SK-N-SH (cell line): ENCODE data around the gene PRKCD. TPM values are rescaled to one million over a fixed set of nuclear protein-coding genes. Genes with fewer than 3 reads are reported as not detected.

Experiments used
- CTCF ChIA-PET: fragments of 300-600, 350-600 bp; formaldehyde crosslinking; extraction: SDS; loops from one replicate; lab custom pipeline; 2021; lab: Yijun Ruan, JAX
- POLR2A ChIA-PET: fragments of 350-600 bp; sonication (Branson Sonifier 250); formaldehyde crosslinking; extraction: SDS; loops from one replicate; lab custom pipeline; 2020; ENCODE audit warnings: antibody characterized with exemption, inconsistent platforms; lab: Yijun Ruan, JAX
- DNase-seq: peaks from one replicate; pipeline ENCODE4 v3.0.0; 2012
- H2AFZ ChIP-seq: fragments of 200-600 bp; sonication (generic); 2 replicates; pipeline ENCODE4 v1.8.1; 2016; ENCODE audit warnings: antibody characterized with exemption, mild to moderate bottlenecking, low read depth
- H3F3A ChIP-seq: fragments of 200-600 bp; sonication (generic); replicated peaks from 2 replicates; pipeline ENCODE3; 2016; ENCODE audit warnings: antibody characterized with exemption, mild to moderate bottlenecking; ENCODE audit not compliant: insufficient read depth
- H3K27ac ChIP-seq, 2 experiments: fragments of 200-500 bp in 1 of 2; fragments of 200-600 bp in 1 of 2; sonication (Bioruptor generic) in 1 of 2; sonication (generic), shearing (Covaris generic) in 1 of 2; 2 replicates each; pipeline versions ENCODE4 v1.5.1 to v1.6.1; 2014 to 2016; ENCODE audit warnings: low read depth in 2 of 2, inconsistent platforms in 1 of 2, low read length in 1 of 2, mild to moderate bottlenecking in 1 of 2, mixed read lengths in 1 of 2
- H3K27me3 ChIP-seq: fragments of 200-600 bp; sonication (generic), shearing (Covaris generic); 2 replicates; pipeline ENCODE4 v1.6.1; 2016; ENCODE audit warnings: mixed run types; ENCODE audit not compliant: insufficient read depth
- H3K36me3 ChIP-seq, 2 experiments: fragments of 200-500 bp in 1 of 2; fragments of 200-600 bp in 1 of 2; sonication (Bioruptor generic) in 1 of 2; sonication (generic) in 1 of 2; replicated peaks in 1 of 2; 2 replicates each; pipeline versions ENCODE3 to v1.5.1; 2014 to 2016; ENCODE audit warnings: low read length in 1 of 2, mild to moderate bottlenecking in 1 of 2; ENCODE audit not compliant: insufficient read depth in 2 of 2, control insufficient read depth in 1 of 2
- H3K4me1 ChIP-seq, 2 experiments: fragments of 200-500 bp in 1 of 2; fragments of 200-600 bp in 1 of 2; sonication (Bioruptor generic) in 1 of 2; sonication (generic), shearing (Covaris generic) in 1 of 2; 2 replicates each; pipeline versions ENCODE4 v1.5.1 to v1.6.1; 2014 to 2016; ENCODE audit warnings: low read depth in 1 of 2, low read length in 1 of 2, mixed run types in 1 of 2; ENCODE audit not compliant: insufficient read depth in 2 of 2, control insufficient read depth in 1 of 2
- H3K4me2 ChIP-seq: fragments of 200-600 bp; sonication (generic), shearing (Covaris generic); 2 replicates; pipeline ENCODE4 v1.6.1; 2017; ENCODE audit warnings: mixed run types
- H3K4me3 ChIP-seq, 2 experiments: fragments of 200-500 bp in 1 of 2; fragments of 200-600 bp in 1 of 2; sonication (Bioruptor generic) in 1 of 2; sonication (generic), shearing (Covaris generic) in 1 of 2; 2 replicates each; pipeline versions ENCODE4 v1.5.1 to v1.8.1; 2014 to 2016; ENCODE audit warnings: low read depth in 2 of 2, inconsistent platforms in 1 of 2, low read length in 1 of 2, mild to moderate bottlenecking in 1 of 2, mixed read lengths in 1 of 2, moderate library complexity in 1 of 2
- H3K79me2 ChIP-seq: fragments of 200-600 bp; sonication (generic); 2 replicates; pipeline ENCODE4 v1.8.1; 2017; ENCODE audit warnings: mild to moderate bottlenecking; ENCODE audit not compliant: insufficient read depth
- H3K9ac ChIP-seq: fragments of 200-600 bp; sonication (generic); 2 replicates; pipeline ENCODE4 v1.6.1; 2017; ENCODE audit warnings: mixed run types
- H3K9me2 ChIP-seq: fragments of 200-600 bp; sonication (generic); 2 replicates; pipeline ENCODE4 v1.6.1; 2017; ENCODE audit warnings: mixed run types
- H3K9me3 ChIP-seq: fragments of 200-600 bp; sonication (generic); 2 replicates; pipeline ENCODE4 v1.6.1; 2017; ENCODE audit warnings: mixed run types, mild to moderate bottlenecking, moderate library complexity
- H4K20me1 ChIP-seq: fragments of 200-600 bp; sonication (generic); 2 replicates; pipeline ENCODE4 v1.6.1; 2017; ENCODE audit warnings: mild to moderate bottlenecking, mixed run types; ENCODE audit not compliant: insufficient read depth
- CTCF ChIP-seq: fragments of 200-600 bp; sonication (generic); IDR thresholded peaks from 2 replicates; pipeline ENCODE4 v1.6.1; 2017; ENCODE audit warnings: antibody characterized with exemption, mild to moderate bottlenecking, moderate library complexity
- EP300 ChIP-seq, 2 experiments: IDR thresholded peaks; 2 replicates each; pipeline versions ENCODE4 v1.4.0 to v1.6.1; 2012; ENCODE audit warnings: borderline replicate concordance in 1 of 2, low read depth in 1 of 2, low read length in 1 of 2
- FOXM1 ChIP-seq: IDR thresholded peaks from 2 replicates; pipeline ENCODE4 v1.4.0; 2012; ENCODE audit warnings: low read depth, mild to moderate bottlenecking
- GATA2 ChIP-seq: sonication (generic); formaldehyde crosslinking; IDR thresholded peaks from 2 replicates; pipeline ENCODE4 v1.5.0; 2020; ENCODE audit warnings: mild to moderate bottlenecking, missing genetic modification reagents
- IRF3 ChIP-seq: fragments of 150-350 bp; IDR thresholded peaks from 2 replicates; pipeline ENCODE4 v1.6.1; 2016; ENCODE audit warnings: mild to moderate bottlenecking, low read depth, low read length
- MAX ChIP-seq: IDR thresholded peaks from 2 replicates; pipeline ENCODE4 v1.4.0; 2012; ENCODE audit warnings: low read depth
- MEF2A ChIP-seq: IDR thresholded peaks from 2 replicates; pipeline ENCODE4 v1.4.0; 2012; ENCODE audit warnings: low read depth, borderline replicate concordance
- PBX3 ChIP-seq: IDR thresholded peaks from 2 replicates; pipeline ENCODE4; 2012
- POLR2AphosphoS5 ChIP-seq: IDR thresholded peaks from 2 replicates; pipeline ENCODE4 v1.6.1; 2012; ENCODE audit warnings: low read depth, low read length
- RCOR1 ChIP-seq: fragments of 150-350 bp; IDR thresholded peaks from 2 replicates; pipeline ENCODE4 v1.6.1; 2017; ENCODE audit warnings: antibody characterized with exemption, low read length
- REST ChIP-seq: IDR thresholded peaks from 2 replicates; pipeline ENCODE4 v1.6.1; 2012; ENCODE audit warnings: mild to moderate bottlenecking, low read depth, low read length, moderate library complexity
- RFX5 ChIP-seq: IDR thresholded peaks from 2 replicates; pipeline ENCODE4 v1.6.1; 2012; ENCODE audit warnings: mild to moderate bottlenecking, improper control_type of control experiment, low read length
- RXRA ChIP-seq: IDR thresholded peaks from 2 replicates; pipeline ENCODE4 v1.4.0; 2012; ENCODE audit warnings: low read depth, mild to moderate bottlenecking, borderline replicate concordance
- SIN3A ChIP-seq: IDR thresholded peaks from 2 replicates; pipeline ENCODE4 v1.6.1; 2012; ENCODE audit warnings: low read depth, mild to moderate bottlenecking, low read length, moderate library complexity, borderline replicate concordance
- SMC3 ChIP-seq: IDR thresholded peaks from 2 replicates; pipeline ENCODE4 v1.6.1; 2012; ENCODE audit warnings: low read depth, low read length, improper control_type of control experiment
- USF2 ChIP-seq: fragments of 150-350 bp; IDR thresholded peaks from 2 replicates; pipeline ENCODE4 v1.6.1; 2017; ENCODE audit warnings: antibody characterized with exemption, low read length, low read depth, borderline replicate concordance
- YY1 ChIP-seq: IDR thresholded peaks from 2 replicates; pipeline ENCODE4 v1.4.0; 2012; ENCODE audit warnings: low read depth, mild to moderate bottlenecking
- ZBTB33 ChIP-seq: IDR thresholded peaks from 2 replicates; pipeline ENCODE4 v1.4.0; 2012; ENCODE audit warnings: low read depth, borderline replicate concordance
- WGBS: methylation state at CpG from one replicate; pipeline ENCODE4 v1.1.6; 2017; ENCODE audit warnings: low lambda C conversion rate; 5-methylcytosine and 5-hydroxymethylcytosine counted together
- polyA plus RNA-seq, 3 experiments: library from polyadenylated mRNA; depleted of rRNA; stranded (reverse); fragments of >200 nt; gene quantifications; 2 replicates each; pipeline ENCODE4 v1.2.3, GENCODE V29; 2012

PRKCD gene
- polyA plus RNA-seq, 1 of the 3 experiments (the other 2 are of a cell fraction) = 29.0 TPM

GRCh38 chr3:53216723-53217122, 55.7 kb downstream of the PRKCD start:
- no peak overlapping the region for H2AFZ ChIP-seq
- H3K4me1 ChIP-seq = no peaks in the 10 kb centered on the region
- H4K20me1 ChIP-seq = no peaks in the 10 kb centered on the region
- H3K27ac ChIP-seq = no peak overlapping the region
- peaks cover 10% of the 10 kb centered on the region for H3F3A ChIP-seq
- POLR2A ChIA-PET = no interaction called here
- no peaks in the 10 kb centered on the region for H3K27me3 ChIP-seq
- no peak for DNase-seq
- no peaks in the 10 kb centered on the region for H3K36me3 ChIP-seq
- WGBS = 70% methylated on average over 3 of the region's 3 CpGs
- H3K9ac ChIP-seq = no peak overlapping the region
- no peaks in the 10 kb centered on the region for H3K9me3 ChIP-seq
- CTCF ChIA-PET = interaction anchor here (1.2 kb wide), 1 partner anchor 20 kb away, joined by 3 read pairs; no protein-coding TSS in a partner anchor
- no peak overlapping the region for H3K4me2 ChIP-seq
- no peaks in the 10 kb centered on the region for H3K9me2 ChIP-seq
- TF ChIP-seq SMC3 (no peak), RXRA (no peak), MEF2A (no peak), RCOR1 (no peak), YY1 (no peak), USF2 (no peak), ZBTB33 (no peak), PBX3 (no peak), FOXM1 (no peak), GATA2 (CRISPR knock-in tag) (no peak), CTCF (no peak), EP300 (IDR thresholded peaks at IDR 0.05; ENCODE audit: borderline replicate concordance in 1 of 2, low read depth in 1 of 2, low read length in 1 of 2) (no peak), RFX5 (no peak), MAX (no peak), IRF3 (no peak), POLR2AphosphoS5 (no peak), REST (no peak), SIN3A (no peak)
- H3K4me3 ChIP-seq = no peak overlapping the region
- H3K79me2 ChIP-seq = no peaks in the 10 kb centered on the region
